H1 (cell line): ENCODE results near the gene CMTM5. TPM values are rescaled to one million over a fixed set of nuclear protein-coding genes. Genes with fewer than 3 reads are reported as not detected.

Source experiments
- SAP30 ChIP-seq: fragments of 300-600 bp; sonication (generic); IDR thresholded peaks from 2 replicates; pipeline ENCODE4 v1.7.1; 2012; ENCODE audit warnings: low read length, moderate library complexity, mild to moderate bottlenecking, inconsistent platforms; ENCODE audit not compliant: insufficient read depth, insufficient replicate concordance
- polyA plus RNA-seq, 7 experiments: library from polyadenylated mRNA; depleted of rRNA in 3 of 7; stranded (reverse) in 5 of 7; unstranded in 2 of 7; fragments of >200 nt in 5 of 7; fragments of 200-250 nt in 2 of 7; gene quantifications; 1 replicate in 5 of 7; 2 replicates in 1 of 7; 4 replicates in 1 of 7; pipeline versions ENCODE4 v1.2.1 to v1.2.3, GENCODE V29; 2011 to 2013; ENCODE audit warnings: missing spikeins in 2 of 7, mixed read lengths in 2 of 7
- total RNA-seq: library from RNA; stranded (reverse); fragmentation: NEBNext Ultra II Directional; extraction: Animal tissue kit (Norgen Biotek cat#: 25700); gene quantifications from 2 replicates; pipeline ENCODE4 v1.2.1, GENCODE V29; 2021

CMTM5 gene
- total and polyA plus RNA-seq, 2 of the 8 experiments (the other 6 are each of a cell fraction or from before 2014, with no cell fraction given), result 2.1 TPM; not detected in 1

- TF ChIP-seq SAP30, result no peak
Measured at GRCh38 chr14:23411563-23412525, 35.0 kb downstream of the CMTM5 start (continued).
